ENCODE data around the gene EXOG.

Gene EXOG

DNA sequence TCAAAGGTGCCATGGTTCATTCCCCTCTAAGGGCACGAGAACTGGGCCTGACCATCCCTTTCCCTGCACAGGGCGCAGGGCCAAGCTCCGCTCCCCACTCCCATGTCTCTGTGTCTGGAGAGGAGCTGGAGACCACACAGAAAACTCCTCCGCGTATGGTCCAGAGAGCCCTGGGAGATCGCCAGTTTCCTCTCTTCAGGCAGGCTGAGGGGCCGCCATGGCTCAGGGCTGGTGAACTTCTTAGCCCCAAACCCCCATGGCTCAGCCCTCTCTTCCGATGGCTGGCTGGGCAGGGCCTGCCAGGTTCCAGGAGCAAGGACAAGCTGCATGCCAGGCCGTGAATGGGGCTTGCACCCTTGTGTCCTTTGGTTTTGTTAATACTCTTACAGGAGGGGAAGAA, 52.9 kb downstream of the EXOG start:
- no peak for DNase-seq

GRCh38 chr3:38549486-38549885, 53.3 kb downstream of the EXOG start:
- no peak for DNase-seq

DNA sequence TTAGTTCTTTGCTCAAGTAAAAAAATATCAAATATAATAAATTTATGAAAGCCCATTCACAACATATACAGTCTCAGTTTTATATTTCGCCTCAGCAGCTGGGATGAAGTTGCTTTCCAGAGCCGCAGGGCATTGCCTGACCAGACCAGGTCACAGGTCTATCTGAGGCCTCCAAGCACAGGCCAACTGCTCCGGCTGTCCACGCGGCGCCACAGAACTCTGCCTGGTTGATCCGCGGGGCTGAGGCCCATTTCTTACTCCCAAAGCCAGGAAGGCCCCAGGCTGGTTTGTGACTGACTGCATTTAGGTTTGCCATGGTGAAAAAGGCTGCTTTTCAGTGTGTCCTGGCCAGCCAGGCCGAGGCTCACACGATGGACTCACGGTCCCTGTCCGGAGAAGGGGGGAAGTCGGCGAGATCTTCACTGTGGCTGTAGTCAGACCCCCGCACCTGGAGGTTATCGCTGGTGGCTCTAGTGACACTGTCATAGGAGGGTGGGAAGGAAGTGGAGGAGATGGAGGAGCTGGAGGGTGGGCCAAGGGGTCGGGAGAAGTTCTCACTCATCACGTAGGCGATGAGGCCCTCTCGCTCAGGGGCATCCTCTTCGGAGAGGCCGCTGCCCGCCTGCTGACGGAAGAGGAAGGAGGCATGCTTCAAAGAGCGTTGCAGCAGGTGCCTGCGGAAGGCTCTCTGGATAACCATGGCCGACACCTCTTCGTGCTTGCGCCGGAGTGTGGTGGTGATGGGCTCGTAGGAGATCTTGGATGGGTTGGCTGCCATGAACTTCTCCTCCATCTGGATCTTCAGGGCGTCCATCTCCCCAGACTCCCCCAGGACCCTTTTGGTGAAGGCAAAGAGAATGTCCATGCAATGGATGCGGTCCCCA, 54.1 kb downstream of the EXOG start:
- DNase-seq, result no peak

DNA sequence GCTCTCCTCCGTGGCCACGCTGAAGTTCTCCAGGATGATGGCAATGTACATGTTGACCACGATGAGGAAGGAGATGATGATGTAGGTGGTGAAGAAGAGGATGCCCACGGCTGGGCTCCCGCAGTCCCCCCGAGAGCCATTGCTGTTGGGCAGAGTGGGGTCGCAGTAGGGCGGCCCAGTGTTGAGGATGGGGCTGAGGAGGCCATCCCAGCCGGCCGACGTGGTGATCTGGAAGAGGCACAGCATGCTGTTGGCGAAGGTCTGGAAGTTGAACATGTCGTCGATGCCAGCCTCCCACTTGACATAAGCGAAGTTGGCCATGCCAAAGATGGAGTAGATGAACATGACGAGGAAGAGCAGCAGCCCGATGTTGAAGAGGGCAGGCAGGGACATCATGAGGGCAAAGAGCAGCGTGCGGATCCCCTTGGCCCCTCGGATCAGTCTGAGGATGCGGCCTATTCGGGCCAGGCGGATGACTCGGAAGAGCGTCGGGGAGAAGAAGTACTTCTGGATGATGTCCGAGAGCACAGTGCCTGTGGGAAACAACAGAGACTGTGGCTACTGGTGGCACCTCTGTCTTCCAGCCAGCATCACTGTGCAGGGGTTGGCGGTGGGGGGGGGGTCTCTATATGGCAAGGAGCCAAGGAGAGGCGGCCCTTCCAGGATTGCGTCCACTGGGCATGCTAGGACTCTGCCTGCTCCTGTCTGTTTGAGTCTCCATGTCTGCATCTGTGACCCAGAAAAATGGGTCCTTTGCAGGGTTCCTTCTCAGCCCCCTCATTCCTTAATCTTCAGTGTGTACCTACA, 55.1 kb downstream of the EXOG start:
- no peak for DNase-seq

DNA sequence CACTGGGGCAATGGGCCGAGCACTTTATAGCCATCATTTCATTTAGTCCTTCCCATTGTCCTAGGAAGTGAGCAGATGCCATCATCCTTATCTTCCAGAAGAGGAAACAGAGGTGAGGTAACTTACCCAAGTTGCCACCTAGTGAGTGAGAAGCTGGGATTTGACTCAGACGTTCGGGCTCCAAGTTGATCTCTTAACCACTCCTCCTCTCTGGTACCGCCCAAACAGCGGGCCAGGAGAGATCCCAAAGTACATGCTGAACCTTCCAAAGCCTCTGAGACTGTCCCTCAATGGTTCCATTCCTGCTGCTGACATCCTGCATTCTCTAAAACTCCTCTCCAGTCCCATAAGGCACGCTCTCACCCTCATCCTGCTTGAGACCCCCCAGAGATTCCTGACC, 56.2 kb downstream of the EXOG start:
- no peak for DNase-seq

DNA sequence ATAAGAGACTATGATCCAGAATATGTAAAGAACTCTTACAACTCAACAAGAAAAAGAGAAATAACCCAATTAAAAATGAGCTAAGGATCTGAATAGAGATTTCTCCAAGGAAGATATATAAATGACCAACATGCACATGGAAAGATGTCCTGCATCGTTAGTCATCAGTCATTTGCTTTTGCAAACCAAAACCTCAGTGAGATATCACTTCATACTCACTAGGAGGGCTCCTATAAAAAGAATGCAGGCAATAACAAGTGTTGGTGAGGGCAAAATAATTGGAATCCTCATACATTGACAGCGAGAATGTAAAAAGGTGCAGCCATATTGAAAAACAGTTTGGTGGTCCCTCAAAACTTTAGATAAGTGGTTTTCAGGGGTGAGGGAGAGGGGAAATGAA, 56.9 kb downstream of the EXOG start:
- no peak for DNase-seq

- DNase-seq, result no peak
Observed at GRCh38 chr3:38554127-38554827, 58.1 kb downstream of the EXOG start.

GRCh38 chr3:38555149-38555840, 59.2 kb downstream of the EXOG start:
- DNase-seq, result no peak

- no peak for DNase-seq
Observed at GRCh38 chr3:38555926-38556325, 59.8 kb downstream of the EXOG start.

DNA sequence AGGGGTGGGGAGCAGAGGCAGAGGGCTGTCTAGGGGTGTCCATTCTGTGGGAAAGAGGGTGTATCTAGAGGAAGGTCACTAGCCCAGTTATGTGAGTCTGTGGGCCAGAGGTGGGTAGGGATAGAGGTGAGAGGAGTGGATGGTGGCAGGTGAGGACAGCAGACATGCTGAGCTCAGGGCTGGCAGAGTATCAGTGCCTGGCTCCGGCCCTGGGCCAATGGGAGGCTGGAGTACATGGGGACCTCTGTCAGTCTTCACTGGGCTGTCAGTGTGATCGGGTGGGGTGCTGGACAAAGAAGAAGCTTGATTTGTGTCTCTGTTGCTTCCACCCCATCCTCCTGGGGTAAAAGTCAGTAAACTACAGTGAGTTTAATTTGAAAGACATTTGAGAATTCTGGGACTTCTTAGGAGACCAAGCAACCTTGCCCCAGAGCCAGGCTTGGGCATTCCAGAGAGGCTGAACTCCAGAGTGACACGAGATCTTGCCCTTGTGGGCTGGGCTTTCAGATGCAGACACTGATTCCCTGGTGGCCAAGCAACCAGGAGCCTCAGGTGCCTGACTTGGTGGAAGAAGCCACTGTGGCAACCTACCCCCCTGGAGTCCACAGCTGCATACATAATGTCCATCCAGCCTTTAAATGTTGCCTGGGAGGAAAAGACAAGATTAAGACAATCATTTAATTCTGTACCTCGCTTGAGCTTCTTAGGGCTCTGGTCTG, 60.7 kb downstream of the EXOG start:
- DNase-seq, result no peak

DNA sequence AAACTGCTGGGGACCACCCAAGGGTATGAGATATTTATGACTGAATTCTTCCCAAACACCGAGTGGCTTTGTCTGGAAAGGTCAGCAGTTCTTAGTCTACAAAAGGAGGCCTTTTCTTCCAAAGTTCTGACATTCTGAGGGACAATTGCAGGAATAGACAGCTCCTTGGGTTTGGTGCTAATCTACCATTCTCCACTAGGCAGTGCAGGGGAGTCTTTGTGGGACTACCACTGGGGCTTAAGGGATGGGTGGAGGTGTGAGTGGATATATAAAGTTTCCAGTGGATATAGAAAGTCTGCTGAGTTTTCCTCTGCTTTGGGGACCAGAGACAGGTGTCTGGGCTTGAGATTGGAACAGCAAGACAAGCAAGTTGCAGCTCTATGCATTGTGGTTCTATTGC, 62.7 kb downstream of the EXOG start:
- no peak for DNase-seq

DNA sequence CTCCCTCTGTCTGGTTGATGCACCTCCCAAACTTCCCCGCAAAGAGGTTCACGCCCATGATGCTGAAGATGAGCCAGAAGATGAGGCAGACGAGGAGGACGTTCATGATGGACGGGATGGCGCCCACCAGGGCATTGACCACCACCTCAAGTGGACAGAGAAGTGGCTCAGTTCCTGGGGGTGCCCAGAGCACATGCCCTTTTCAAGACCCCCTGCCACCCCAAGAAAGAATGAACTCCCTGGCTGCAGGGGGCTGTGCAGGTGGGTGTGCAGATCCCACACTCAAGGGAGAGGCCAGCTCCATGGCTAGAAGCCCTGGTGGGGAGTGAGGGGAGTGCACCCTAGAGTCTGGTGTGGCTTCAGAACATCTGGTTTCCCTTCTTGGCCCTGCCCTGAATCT, 64.1 kb downstream of the EXOG start:
- no peak for DNase-seq

- DNase-seq, result no peak
Observed at GRCh38 chr3:38560996-38561717, 65.0 kb downstream of the EXOG start.

DNA sequence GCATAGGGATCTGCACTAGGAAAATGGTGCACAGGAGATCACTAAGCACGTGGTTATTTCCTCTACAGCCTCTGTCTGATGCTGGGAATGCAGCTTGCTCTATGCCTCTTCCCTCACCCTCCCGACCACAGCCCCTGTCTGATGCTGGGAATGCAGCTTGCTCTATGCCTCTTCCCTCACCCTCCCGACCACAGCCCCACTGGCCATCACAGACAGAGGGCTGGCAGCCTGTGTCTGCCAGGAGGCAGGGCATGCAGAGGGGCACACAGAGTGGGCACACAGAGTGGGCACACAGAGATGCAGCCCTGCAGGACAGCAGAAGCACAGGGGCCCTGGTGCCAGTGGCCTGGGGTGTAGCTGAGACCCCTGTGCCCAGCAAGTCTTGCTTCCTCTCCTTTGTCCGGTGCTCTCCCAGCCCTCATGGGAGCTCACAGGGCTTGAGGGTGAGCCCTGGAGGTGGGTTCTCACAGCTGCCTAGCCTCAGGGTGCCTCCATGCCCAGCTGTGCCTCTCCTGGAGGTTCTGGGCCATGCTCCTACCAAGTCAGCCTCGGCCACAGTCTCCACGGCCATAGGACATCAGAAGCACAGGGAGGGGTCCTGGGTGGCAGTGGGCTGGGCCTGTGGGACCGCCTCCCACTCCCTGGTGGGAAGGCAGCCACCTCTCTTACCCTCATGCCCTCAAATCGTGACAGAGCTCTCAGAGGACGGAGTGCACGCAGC, 65.8 kb downstream of the EXOG start:
- no peak for DNase-seq

GRCh38 chr3:38562467-38562925, 66.4 kb downstream of the EXOG start:
- DNase-seq, result no peak

- no peak for DNase-seq
Observed at GRCh38 chr3:38563070-38563885, 67.1 kb downstream of the EXOG start.

DNA sequence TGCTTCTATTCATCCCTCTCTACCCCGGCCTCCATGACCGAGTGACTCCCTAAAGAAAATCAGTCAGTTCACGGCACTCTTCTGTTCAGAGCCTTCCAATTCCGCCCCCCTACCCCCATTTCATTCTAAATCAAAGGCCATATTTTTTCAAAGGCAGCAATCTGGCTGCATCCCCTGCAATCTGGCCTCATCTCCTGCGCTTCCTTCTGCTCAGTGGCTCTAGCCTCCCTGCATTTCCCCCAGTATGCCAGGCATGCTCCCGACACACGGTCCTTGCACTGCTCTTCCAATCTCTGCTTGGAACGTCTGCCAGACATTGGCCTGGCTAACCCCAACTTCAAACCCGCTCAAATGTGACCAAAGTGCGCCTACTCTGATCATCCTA, 67.7 kb downstream of the EXOG start:
- DNase-seq, result no peak

GRCh38 chr3:38564631-38565338, 68.6 kb downstream of the EXOG start:
- no peak for DNase-seq
